Epithelial cell of prostate (primary cell): ENCODE results near the gene OOSP4B.
"Not testable (repeated sequence)": the region's sequence is repeated elsewhere in the genome, so short reads cannot be mapped to it uniquely, and the experiment has no call there.

Experiments used
- DNase-seq: peaks from one replicate; pipeline ENCODE4 v3.0.0-alpha.2; 2011; ENCODE audit warnings: low read depth, low spot score
- H3K27ac ChIP-seq: fragments of 450-650 bp; 2 replicates; pipeline ENCODE4 v1.5.1; 2017; ENCODE audit warnings: mild to moderate bottlenecking

The OOSP4B gene

GRCh38 chr11:60016881-60017280 lies at the start of gene OOSP4B:
TSS of gene OOSP4B (plus strand) at chr11:60017181.
- DNase-seq, result no peak

GRCh38 chr11:59967677-59968394 lies 49.1 kb upstream of the OOSP4B start:
- no peak overlapping the region for H3K27ac ChIP-seq
- DNase-seq, result no peak

More at GRCh38 chr11:60016881-60017280, at the start of gene OOSP4B:
- no peak within 1 kb of the TSS for H3K27ac ChIP-seq

- H3K27ac ChIP-seq, result no peak overlapping the region
- no peak for DNase-seq
These were observed 48.6 kb upstream of the OOSP4B start for GRCh38 chr11:59968395-59968783.

- H3K27ac ChIP-seq, result no peak overlapping the region
- no peak for DNase-seq
These were observed 43.9 kb upstream of the OOSP4B start for GRCh38 chr11:59973097-59973496.

GRCh38 chr11:59981106-59981770 lies 35.7 kb upstream of the OOSP4B start:
- peak; percentile 14 for DNase-seq
- H3K27ac ChIP-seq, result peak overlapping the region; percentile 68

- peak overlapping the region; percentile 68 for H3K27ac ChIP-seq
- not testable (repeated sequence) for DNase-seq
These were observed 34.9 kb upstream of the OOSP4B start for GRCh38 chr11:59982037-59982436.

GRCh38 chr11:59983212-59983611 lies 33.8 kb upstream of the OOSP4B start:
- DNase-seq, result no peak
- H3K27ac ChIP-seq, result no peak overlapping the region

- DNase-seq, result no peak
- no peak overlapping the region for H3K27ac ChIP-seq
These were observed 32.6 kb upstream of the OOSP4B start for GRCh38 chr11:59984368-59984767.

- no peak for DNase-seq
- no peak overlapping the region for H3K27ac ChIP-seq
These were observed 26.6 kb upstream of the OOSP4B start for GRCh38 chr11:59990421-59990820.

GRCh38 chr11:59992425-59992824 lies 24.6 kb upstream of the OOSP4B start:
- no peak for DNase-seq
- no peak overlapping the region for H3K27ac ChIP-seq

GRCh38 chr11:59997800-59998199 lies 19.2 kb upstream of the OOSP4B start:
- DNase-seq, result no peak
- no peak overlapping the region for H3K27ac ChIP-seq

- H3K27ac ChIP-seq, result no peak overlapping the region
- DNase-seq, result no peak
These were observed 17.3 kb upstream of the OOSP4B start for GRCh38 chr11:59999691-60000090.

GRCh38 chr11:60003729-60004128 lies 13.3 kb upstream of the OOSP4B start:
- H3K27ac ChIP-seq, result no peak overlapping the region
- DNase-seq, result no peak

- DNase-seq, result peak; percentile 44
These were observed 11.6 kb upstream of the OOSP4B start for GRCh38 chr11:60005360-60005759.

GRCh38 chr11:60018058-60018457 lies 1.1 kb downstream of the OOSP4B start:
- no peak for DNase-seq
- no peak overlapping the region for H3K27ac ChIP-seq

More at GRCh38 chr11:60005360-60005759, 11.6 kb upstream of the OOSP4B start:
- H3K27ac ChIP-seq, result no peak overlapping the region

GRCh38 chr11:60020376-60020775 lies 3.4 kb downstream of the OOSP4B start:
- not testable (repeated sequence) for DNase-seq, H3K27ac ChIP-seq

- H3K27ac ChIP-seq, result no peak overlapping the region
These were observed 12.1 kb downstream of the OOSP4B start for GRCh38 chr11:60029015-60029632.

GRCh38 chr11:60040109-60040508 lies 23.1 kb downstream of the OOSP4B start, which contains the start of gene OOSP2:
TSS of gene OOSP2 (plus strand) at chr11:60040409. CDS start at chr11:60040460, 51 bp downstream.
- H3K27ac ChIP-seq, result no peak within 1 kb of the TSS
- no peak for DNase-seq

More at GRCh38 chr11:60029015-60029632, 12.1 kb downstream of the OOSP4B start:
- DNase-seq, result no peak

- not testable (repeated sequence) for DNase-seq, H3K27ac ChIP-seq
These were observed 33.4 kb downstream of the OOSP4B start for GRCh38 chr11:60050422-60050821.

- not testable (repeated sequence) for DNase-seq, H3K27ac ChIP-seq
These were observed 33.9 kb downstream of the OOSP4B start for GRCh38 chr11:60050839-60051238.

GRCh38 chr11:60056349-60056969 lies 39.5 kb downstream of the OOSP4B start, which contains the start of gene MS4A3:
TSS of gene MS4A3 (plus strand) at chr11:60056665. CDS start at chr11:60061161, 4,496 bp downstream.
- no peak within 1 kb of the TSS for H3K27ac ChIP-seq
- no peak for DNase-seq
